ENCODE data around the gene CCDC138.

CCDC138 gene

DNA sequence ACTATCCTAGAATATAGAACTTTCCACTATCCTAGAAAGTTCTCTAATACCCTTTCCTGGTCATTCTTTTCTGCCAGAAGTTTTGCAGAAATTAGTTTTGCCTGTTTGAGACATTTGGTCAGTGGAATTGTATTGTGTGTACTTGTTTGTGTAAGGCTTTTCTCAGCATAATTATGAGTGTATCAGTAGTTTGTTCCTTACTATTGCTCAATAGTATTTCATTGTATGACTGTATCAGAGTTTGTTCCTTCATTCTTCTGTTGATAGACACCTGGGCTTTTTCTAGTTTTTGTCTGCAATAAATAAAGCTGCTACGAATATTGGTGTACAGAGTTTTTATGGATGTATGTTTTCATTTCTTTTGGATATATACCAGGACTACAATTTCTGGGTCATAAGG is 27.2 kb downstream of the CCDC138 start:
- DNase-seq (ENCODE audit: low read depth) = peak; percentile 40

GRCh38 chr2:108820482-108820881 is 33.9 kb downstream of the CCDC138 start:
- H3K4me3 ChIP-seq (ENCODE audit: low read length) = no peak overlapping the region
- DNase-seq (ENCODE audit: low read depth) = no peak
- TF ChIP-seq CTCF (IDR thresholded peaks at IDR 0.05; ENCODE audit: insufficient read depth, low read depth, low read length, missing control alignments) = no peak

More for the DNA sequence above, 27.2 kb downstream of the CCDC138 start:
- no peak for TF ChIP-seq CTCF (IDR thresholded peaks at IDR 0.05; ENCODE audit: insufficient read depth, low read depth, low read length, missing control alignments)
- H3K4me3 ChIP-seq (ENCODE audit: low read length) = no peak overlapping the region

GRCh38 chr2:108823286-108823685 is 36.7 kb downstream of the CCDC138 start:
- no peak for DNase-seq (ENCODE audit: low read depth)
- TF ChIP-seq CTCF (IDR thresholded peaks at IDR 0.05; ENCODE audit: insufficient read depth, low read depth, low read length, missing control alignments) = no peak
- H3K4me3 ChIP-seq (ENCODE audit: low read length) = no peak overlapping the region

- no peak overlapping the region for H3K4me3 ChIP-seq (ENCODE audit: low read length)
- TF ChIP-seq CTCF (IDR thresholded peaks at IDR 0.05; ENCODE audit: insufficient read depth, low read depth, low read length, missing control alignments) = no peak
- DNase-seq (ENCODE audit: low read depth) = no peak
These were observed 37.9 kb downstream of the CCDC138 start for GRCh38 chr2:108824316-108825070.

DNA sequence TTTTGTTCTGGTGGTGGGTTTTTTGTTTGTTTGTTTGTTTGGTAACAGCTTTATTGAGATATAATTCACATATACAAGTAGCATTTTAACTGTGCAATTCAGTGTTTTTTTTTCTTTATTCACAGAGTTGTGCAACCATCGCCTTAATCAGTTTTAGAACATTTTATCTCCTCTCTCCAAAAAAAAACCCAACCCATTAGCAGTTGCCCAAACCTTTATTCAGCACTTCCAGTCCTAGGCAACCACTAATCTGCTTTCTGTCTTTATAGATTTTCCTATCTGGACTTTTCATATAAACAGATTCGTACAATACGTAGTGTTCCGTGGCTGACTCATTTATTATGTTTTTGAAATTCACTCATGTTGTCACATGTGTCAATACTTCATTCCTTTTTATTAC is 38.7 kb downstream of the CCDC138 start:
- H3K4me3 ChIP-seq (ENCODE audit: low read length) = no peak overlapping the region
- DNase-seq (ENCODE audit: low read depth) = no peak
- TF ChIP-seq CTCF (IDR thresholded peaks at IDR 0.05; ENCODE audit: insufficient read depth, low read depth, low read length, missing control alignments) = no peak

DNA sequence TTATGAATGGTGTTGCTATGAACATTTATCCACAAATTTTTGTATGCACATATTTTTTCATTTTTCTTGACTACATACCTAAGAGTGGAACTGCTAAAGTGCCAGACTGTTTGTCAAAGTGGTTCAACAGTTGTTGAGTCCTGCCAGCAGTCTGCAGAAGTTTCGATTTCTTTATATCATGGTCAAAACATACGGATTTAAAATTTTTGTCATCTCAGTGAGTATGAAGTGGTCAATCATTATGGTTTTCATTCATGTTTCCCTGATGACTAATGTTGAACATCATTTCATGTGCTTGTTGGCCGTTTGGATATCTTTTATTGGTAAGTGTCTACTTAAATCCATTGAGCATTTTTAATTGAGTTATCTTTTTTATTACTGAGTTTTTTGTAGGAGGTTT is 39.2 kb downstream of the CCDC138 start:
- no peak for TF ChIP-seq CTCF (IDR thresholded peaks at IDR 0.05; ENCODE audit: insufficient read depth, low read depth, low read length, missing control alignments)
- no peak overlapping the region for H3K4me3 ChIP-seq (ENCODE audit: low read length)
- DNase-seq (ENCODE audit: low read depth) = no peak

All from epithelial cell of esophagus (primary cell).